HG03457 (cell line): ENCODE results near the gene MEMO1.
"Not testable (repeated sequence)": the region's sequence is repeated elsewhere in the genome, so short reads cannot be mapped to it uniquely, and the experiment has no call there.

Experiments
- ATAC-seq: cut with Tn5 transposase; IDR thresholded peaks from one replicate; pipeline ENCODE4 v1.9.1; 2021; ENCODE audit warnings: moderate number of reproducible peaks; ENCODE audit not compliant: unreplicated experiment

Gene MEMO1

GRCh38 chr2:31919499-31919898 is 91.3 kb downstream of the MEMO1 start:
- ATAC-seq = no peak

- ATAC-seq = no peak
Observed at GRCh38 chr2:31909661-31910060, 101.1 kb downstream of the MEMO1 start.

GRCh38 chr2:31907491-31907890 is 103.3 kb downstream of the MEMO1 start:
- ATAC-seq = not testable (repeated sequence)

- no peak for ATAC-seq
Observed at GRCh38 chr2:31903109-31903780, 107.6 kb downstream of the MEMO1 start.

- ATAC-seq = no peak
Observed at GRCh38 chr2:31901900-31902299, 108.9 kb downstream of the MEMO1 start.

GRCh38 chr2:31900156-31900555 is 110.7 kb downstream of the MEMO1 start:
- not testable (repeated sequence) for ATAC-seq

- not testable (repeated sequence) for ATAC-seq
Observed at GRCh38 chr2:31898346-31898745, 112.5 kb downstream of the MEMO1 start.

GRCh38 chr2:31897340-31897739 is 113.5 kb downstream of the MEMO1 start:
- not testable (repeated sequence) for ATAC-seq

GRCh38 chr2:31896293-31896692 is 114.5 kb downstream of the MEMO1 start:
- ATAC-seq = no peak

- no peak for ATAC-seq
Observed at GRCh38 chr2:31894656-31895055, 116.2 kb downstream of the MEMO1 start.

GRCh38 chr2:31893094-31893493 is 117.7 kb downstream of the MEMO1 start:
- no peak for ATAC-seq

- ATAC-seq = no peak
Observed at GRCh38 chr2:31889044-31889443, 121.8 kb downstream of the MEMO1 start.

GRCh38 chr2:31888550-31888949 is 122.3 kb downstream of the MEMO1 start:
- no peak for ATAC-seq

GRCh38 chr2:31886700-31887099 is 124.1 kb downstream of the MEMO1 start:
- no peak for ATAC-seq

GRCh38 chr2:31877008-31877407 is 133.8 kb downstream of the MEMO1 start:
- no peak for ATAC-seq

GRCh38 chr2:31874071-31874470 is 136.7 kb downstream of the MEMO1 start:
- no peak for ATAC-seq

GRCh38 chr2:31865215-31865614 is 145.6 kb downstream of the MEMO1 start:
- ATAC-seq = no peak

GRCh38 chr2:31863867-31864266 is 146.9 kb downstream of the MEMO1 start:
- no peak for ATAC-seq

- ATAC-seq = not testable (repeated sequence)
Observed at GRCh38 chr2:31863015-31863656, 147.7 kb downstream of the MEMO1 start.

- ATAC-seq = no peak
Observed at GRCh38 chr2:31859959-31860358, 150.8 kb downstream of the MEMO1 start.

- ATAC-seq = no peak
Observed at GRCh38 chr2:31853521-31853920, 157.3 kb downstream of the MEMO1 start.

- not testable (repeated sequence) for ATAC-seq
Observed at GRCh38 chr2:31842150-31842549, 168.7 kb downstream of the MEMO1 start.

GRCh38 chr2:31835450-31835849 is 175.4 kb downstream of the MEMO1 start:
- no peak for ATAC-seq
